Muscle of leg (tissue), 11 donors: ENCODE results near the gene MDM4. TPM values are rescaled to one million over a fixed set of nuclear protein-coding genes. Genes with fewer than 3 reads are reported as not detected.
"Not testable (repeated sequence)": the region's sequence is repeated elsewhere in the genome, so short reads cannot be mapped to it uniquely, and the experiment has no call there.

Experiments
- DNase-seq: peaks from one replicate; pipeline ENCODE4 v3.0.0; 2013
- H3K27ac ChIP-seq: one replicate; pipeline ENCODE4 v1.5.1; 2013; ENCODE audit warnings: mild to moderate bottlenecking, low read length, control low read depth
- H3K27me3 ChIP-seq: one replicate; pipeline ENCODE4 v1.6.1; 2013; ENCODE audit warnings: low read length; ENCODE audit not compliant: control insufficient read depth, insufficient read depth
- H3K36me3 ChIP-seq: one replicate; pipeline ENCODE4 v1.6.1; 2013; ENCODE audit warnings: low read length; ENCODE audit not compliant: control insufficient read depth, insufficient read depth
- H3K4me1 ChIP-seq: one replicate; pipeline ENCODE4 v1.6.1; 2013; ENCODE audit warnings: low read length; ENCODE audit not compliant: control insufficient read depth, insufficient read depth
- H3K4me3 ChIP-seq: one replicate; pipeline ENCODE4 v1.5.1; 2013; ENCODE audit warnings: low read length, control low read depth
- H3K9me3 ChIP-seq: replicated peaks from 2 replicates; pipeline ENCODE4 v1.6.1; 2013; ENCODE audit warnings: low read depth, low read length; ENCODE audit not compliant: control insufficient read depth
- WGBS: methylation state at CpG from one replicate; pipeline ENCODE4 v1.1.5; 2013; ENCODE audit warnings: missing lambda C conversion rate; ENCODE audit not compliant: insufficient coverage; 5-methylcytosine and 5-hydroxymethylcytosine counted together
- polyA plus RNA-seq, 8 donors: library from polyadenylated mRNA; unstranded; fragments of 120-200 nt; gene quantifications; one replicate each; pipeline versions ENCODE4 v1.2.1 to v1.2.3, GENCODE V29; 2013; ENCODE audit warnings: inconsistent platforms in 1 of 8, low replicate concordance in 1 of 8; ENCODE audit not compliant: insufficient read length in 8 of 8, insufficient read depth in 1 of 8
- total RNA-seq: library from RNA; stranded (reverse); fragments of 120-200 nt; gene quantifications from one replicate; pipeline ENCODE4 v1.2.4, GENCODE V29; 2013

The MDM4 gene
- total and polyA plus RNA-seq, 9 donors = 9.9 to 37.1 (median 23.8) TPM

DNA sequence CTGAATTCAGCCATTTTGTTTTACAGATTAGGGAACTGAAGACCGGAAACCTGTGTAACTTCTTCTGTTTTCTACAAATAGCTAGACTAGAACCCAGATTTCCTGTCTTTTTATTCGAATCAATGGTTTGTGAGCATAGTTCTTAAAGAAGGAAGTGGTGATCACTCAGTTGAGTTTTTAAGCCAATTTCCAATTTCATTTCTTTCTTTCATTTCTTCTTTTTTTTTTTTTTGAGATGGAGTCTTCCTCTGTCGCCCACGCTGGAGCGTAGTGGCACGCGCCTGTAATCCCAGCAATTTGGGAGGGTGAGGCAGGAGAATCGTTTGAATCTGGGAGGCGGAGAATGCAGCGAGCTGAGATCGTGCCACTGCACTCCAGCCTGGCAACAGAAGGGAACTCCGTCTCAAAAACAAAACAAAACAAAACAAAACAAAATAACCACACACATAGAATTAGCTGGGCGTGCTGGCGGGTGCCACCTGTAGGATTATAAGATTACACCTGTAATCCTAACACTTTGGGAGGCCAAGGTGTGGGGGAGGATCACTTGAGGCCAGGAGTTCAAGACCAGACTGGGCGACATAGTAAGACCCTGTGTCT, 3.0 kb upstream of the MDM4 start:
- H3K4me1 ChIP-seq = peaks cover 19% of the 10 kb centered on the region
- WGBS = no CpG with 5 or more reads among the region's 15 CpGs
- peak overlapping the region; percentile 29 for H3K27ac ChIP-seq
- DNase-seq = peak; percentile 71
- no peak overlapping the region for H3K4me3 ChIP-seq
- peaks cover 3% of the 10 kb centered on the region for H3K36me3 ChIP-seq
- H3K9me3 ChIP-seq = no peaks in the 10 kb centered on the region
- H3K27me3 ChIP-seq = no peaks in the 10 kb centered on the region

DNA sequence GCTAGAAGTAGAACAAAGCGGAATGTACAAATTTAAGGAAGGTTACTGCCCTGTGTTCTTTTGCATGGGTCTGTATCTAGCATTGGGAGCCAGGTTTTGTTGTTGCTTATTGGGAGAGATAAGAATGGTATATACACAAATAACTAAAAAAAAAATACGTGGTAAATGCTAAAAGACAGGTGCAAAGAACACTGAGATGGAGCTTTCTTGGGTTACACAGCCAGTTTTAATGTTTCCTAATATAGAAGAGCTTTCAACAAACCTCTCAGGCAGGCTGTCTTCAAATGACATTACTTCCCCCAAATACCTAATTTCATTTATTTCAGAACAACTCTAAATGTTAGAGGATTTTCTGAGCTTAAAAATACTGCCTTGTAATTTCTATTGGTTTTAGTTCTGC, 1.4 kb upstream of the MDM4 start:
- DNase-seq = no peak
- H3K4me3 ChIP-seq = no peak overlapping the region
- no peak overlapping the region for H3K27ac ChIP-seq
- peaks cover 19% of the 10 kb centered on the region for H3K4me1 ChIP-seq
- peaks cover 16% of the 10 kb centered on the region for H3K36me3 ChIP-seq
- H3K27me3 ChIP-seq = no peaks in the 10 kb centered on the region
- WGBS = no CpG with 5 or more reads among the region's 2 CpGs
- no peaks in the 10 kb centered on the region for H3K9me3 ChIP-seq

DNA sequence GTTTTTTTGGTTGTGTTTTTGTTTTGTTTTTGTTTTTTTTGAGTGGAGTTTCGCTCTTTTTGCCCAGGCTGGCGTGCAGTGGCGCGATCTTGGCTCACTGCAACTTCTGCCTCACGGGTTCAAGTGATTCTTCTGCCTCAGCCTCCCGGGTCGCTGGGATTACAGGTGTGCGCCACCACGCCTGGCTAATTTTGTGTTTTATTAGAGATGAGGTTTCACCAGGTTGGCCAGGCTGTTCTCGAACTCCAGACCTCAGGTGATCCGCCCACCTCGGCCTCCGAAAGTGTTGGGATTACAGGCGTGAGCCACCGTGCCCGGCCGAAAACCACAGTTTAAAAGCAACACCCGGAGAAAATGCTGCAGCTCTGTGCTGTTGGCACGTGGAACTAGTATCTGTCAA, 1.2 kb downstream of the MDM4 start:
- not testable (repeated sequence) for DNase-seq, H3K27me3 ChIP-seq, H3K9me3 ChIP-seq, H3K27ac ChIP-seq
- Histone ChIP-seq H3K36me3 (peaks cover 16% of the 10 kb centered on the region), H3K4me3 (peak overlapping the region; percentile 97), H3K4me1 (peaks cover 24% of the 10 kb centered on the region)
- WGBS = 90% methylated on average over 17 of the region's 19 CpGs

DNA sequence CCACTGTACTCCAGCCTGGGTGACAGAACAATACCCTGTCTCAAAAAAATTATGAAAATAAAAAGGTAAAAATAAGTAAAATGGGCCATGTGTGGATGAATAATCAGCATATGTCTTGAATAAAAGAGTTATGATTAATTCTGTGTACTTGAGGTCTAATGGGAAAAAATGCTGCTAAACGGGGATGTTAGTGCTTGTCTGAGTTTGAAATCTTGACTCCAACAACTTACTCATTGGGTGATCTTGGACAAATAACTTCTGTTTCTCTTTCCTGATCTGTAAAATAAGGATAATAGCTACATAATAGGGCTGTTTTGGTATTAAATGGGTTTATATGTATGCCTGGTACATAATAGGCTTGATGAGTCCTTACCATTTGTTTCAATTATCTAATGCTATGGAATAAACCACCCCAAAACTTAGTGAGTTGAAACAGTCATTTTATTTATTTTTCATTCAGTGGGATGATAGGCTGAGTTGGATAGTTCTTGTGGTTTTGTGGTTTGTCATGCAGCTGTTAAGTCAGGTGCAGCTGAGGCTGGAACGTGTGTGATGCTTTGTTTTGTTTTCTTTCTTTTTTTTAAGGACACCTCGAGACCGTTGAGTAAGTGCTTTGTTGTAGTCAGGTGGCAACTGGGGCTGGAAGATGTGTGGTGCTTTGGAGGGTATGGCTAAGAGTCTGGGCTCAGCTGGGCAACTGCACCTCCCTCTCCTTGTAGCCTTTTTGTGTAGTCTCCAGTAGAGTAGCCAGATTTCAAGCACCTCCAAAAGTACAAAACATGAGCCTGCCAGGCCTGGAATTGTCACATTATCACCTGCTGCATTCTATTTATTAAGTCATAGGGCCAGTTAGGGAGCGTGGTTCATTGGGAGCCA, 4.9 kb downstream of the MDM4 start:
- H3K4me1 ChIP-seq = peaks cover 18% of the 10 kb centered on the region
- H3K27ac ChIP-seq = no peak overlapping the region
- no peaks in the 10 kb centered on the region for H3K9me3 ChIP-seq
- H3K36me3 ChIP-seq = peaks cover 34% of the 10 kb centered on the region
- no peaks in the 10 kb centered on the region for H3K27me3 ChIP-seq
- DNase-seq = peak; percentile 40
- no peak overlapping the region for H3K4me3 ChIP-seq
- WGBS = 50% methylated on average over 1 of the region's 5 CpGs

DNA sequence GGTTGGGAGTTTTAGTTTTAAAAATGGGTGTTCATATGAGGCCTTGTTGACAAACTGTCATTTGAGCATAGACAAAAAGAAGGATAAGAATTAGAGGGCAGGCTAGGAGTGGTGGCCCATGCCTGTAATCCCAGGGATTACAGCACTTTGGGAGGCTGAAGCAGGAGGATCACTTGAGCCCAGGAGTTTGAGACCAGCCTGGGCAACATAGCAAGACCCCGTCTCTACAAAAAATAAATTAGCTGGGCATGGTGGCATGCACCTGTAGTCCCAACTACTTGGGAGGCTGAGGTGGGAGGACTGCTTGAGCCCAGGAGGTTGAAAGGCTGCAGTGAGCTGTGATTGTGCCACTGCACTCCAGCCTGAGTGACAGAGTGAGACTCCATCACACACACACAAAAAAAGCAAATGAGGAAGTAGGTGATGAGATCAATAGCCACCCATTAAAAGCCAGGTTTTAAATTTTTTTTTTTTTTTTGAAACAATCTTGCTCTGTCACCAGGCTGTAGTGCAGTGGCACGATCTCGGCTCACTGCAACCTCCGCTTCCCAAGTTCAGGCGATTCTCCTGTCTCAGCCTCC, 5.8 kb downstream of the MDM4 start:
- not testable (repeated sequence) for H3K27ac ChIP-seq, H3K9me3 ChIP-seq, DNase-seq, H3K27me3 ChIP-seq, H3K4me3 ChIP-seq
- peaks cover 15% of the 10 kb centered on the region for H3K4me1 ChIP-seq
- WGBS = no CpG with 5 or more reads among the region's 5 CpGs
- peaks cover 43% of the 10 kb centered on the region for H3K36me3 ChIP-seq

DNA sequence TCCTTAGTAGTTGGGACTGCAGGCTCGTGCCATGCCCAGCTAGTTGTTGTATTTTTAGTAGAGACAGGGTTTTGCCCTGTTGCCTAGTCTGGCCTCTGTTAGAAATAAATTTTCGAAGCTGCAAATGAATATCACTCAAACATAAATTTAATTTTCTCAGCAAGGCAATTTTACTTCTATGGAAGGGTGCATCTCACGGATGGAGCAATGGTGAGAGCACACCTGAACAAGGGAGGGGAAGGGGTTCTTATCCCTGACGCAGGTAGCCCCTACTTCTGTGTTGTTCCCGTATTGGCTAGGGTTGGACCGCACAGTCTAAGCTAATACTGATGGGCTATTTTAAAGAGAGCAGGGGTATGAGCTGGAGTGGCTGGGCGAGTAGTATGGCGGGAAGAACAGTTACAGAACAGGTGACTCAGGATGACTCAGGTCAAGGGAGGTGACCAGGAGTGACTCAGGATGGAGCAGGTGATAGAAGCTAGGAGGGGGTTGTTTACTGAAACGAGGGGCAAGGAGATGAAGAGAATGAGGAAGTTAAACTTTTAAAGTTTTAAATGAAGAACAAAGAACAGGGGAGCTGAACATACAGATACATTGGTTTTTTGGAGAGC, 7.5 kb downstream of the MDM4 start:
- H3K27ac ChIP-seq = no peak overlapping the region
- H3K4me3 ChIP-seq = no peak overlapping the region
- no peak for DNase-seq
- peaks cover 47% of the 10 kb centered on the region for H3K36me3 ChIP-seq
- peaks cover 5% of the 10 kb centered on the region for H3K4me1 ChIP-seq
- no peaks in the 10 kb centered on the region for H3K27me3 ChIP-seq
- no peaks in the 10 kb centered on the region for H3K9me3 ChIP-seq
- WGBS = 97% methylated on average over 6 of the region's 9 CpGs

DNA sequence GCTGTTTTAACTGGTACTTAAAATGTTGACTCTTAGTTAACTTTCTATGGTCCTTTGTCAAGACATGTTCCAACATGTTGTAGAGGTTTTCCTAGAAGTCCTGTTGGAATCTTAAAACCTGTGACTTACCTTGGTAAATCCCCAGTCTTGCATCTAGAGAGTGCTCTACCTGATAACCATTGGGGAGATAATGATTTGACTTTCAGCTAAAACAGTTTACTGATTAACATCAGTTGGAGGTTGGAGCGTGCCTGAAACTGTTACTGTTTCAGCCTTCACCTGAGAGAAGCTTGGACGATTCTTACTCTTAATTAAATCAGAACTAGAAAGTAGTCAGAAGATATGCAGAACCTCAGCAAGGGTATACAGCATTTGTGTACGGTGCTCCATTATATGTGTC, 8.8 kb downstream of the MDM4 start:
- H3K27me3 ChIP-seq = no peaks in the 10 kb centered on the region
- H3K9me3 ChIP-seq = no peaks in the 10 kb centered on the region
- peaks cover 5% of the 10 kb centered on the region for H3K4me1 ChIP-seq
- no peak for DNase-seq
- 100% methylated on average over 1 of the region's 3 CpGs for WGBS
- peaks cover 51% of the 10 kb centered on the region for H3K36me3 ChIP-seq
- H3K27ac ChIP-seq = no peak overlapping the region
- no peak overlapping the region for H3K4me3 ChIP-seq

DNA sequence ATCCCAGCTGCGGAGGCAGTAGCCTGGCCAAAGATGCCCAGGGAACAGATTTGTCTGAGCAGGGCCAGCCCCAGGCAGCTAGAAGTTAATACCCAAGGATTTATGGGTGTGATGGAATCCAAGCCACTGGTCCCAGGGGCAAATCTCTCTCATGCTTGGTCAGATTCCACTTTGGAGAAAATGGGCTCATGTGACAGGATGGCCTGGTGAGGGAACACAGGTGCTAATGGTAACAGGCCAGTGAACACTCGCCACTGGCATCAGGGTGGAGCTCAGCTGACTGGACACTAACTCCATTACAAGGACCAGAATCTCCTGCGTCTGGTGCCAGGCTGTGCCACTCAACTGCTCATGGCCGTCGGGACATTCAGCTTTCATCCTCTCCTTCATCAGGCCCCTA, 12.0 kb downstream of the MDM4 start:
- no peaks in the 10 kb centered on the region for H3K9me3 ChIP-seq
- no peaks in the 10 kb centered on the region for H3K27me3 ChIP-seq
- H3K36me3 ChIP-seq = peaks cover 66% of the 10 kb centered on the region
- no peak overlapping the region for H3K27ac ChIP-seq
- no peak for DNase-seq
- H3K4me3 ChIP-seq = no peak overlapping the region
- WGBS = 96% methylated on average over 3 of the region's 5 CpGs
- H3K4me1 ChIP-seq = no peaks in the 10 kb centered on the region

DNA sequence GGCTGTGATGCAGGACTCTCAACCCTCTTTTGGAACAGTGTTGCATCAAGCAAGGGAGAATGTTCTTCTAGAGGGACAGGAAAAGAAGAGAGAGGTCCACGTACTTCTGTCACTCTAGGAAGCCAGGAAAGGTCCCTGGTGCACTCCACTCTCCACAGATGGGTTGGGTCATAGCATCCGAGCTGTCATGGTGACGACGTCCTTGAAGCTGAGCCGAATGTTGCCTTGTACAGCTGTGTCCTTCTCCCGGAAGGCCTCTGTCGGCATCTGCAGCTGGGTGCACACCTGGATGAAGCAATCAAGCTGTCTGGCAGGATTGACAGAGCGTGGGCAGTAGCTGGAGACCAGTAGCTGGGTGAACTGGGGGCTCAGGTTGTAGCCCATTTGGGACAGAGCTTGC, 12.5 kb downstream of the MDM4 start:
- peaks cover 63% of the 10 kb centered on the region for H3K36me3 ChIP-seq
- H3K4me1 ChIP-seq = no peaks in the 10 kb centered on the region
- DNase-seq = no peak
- no peak overlapping the region for H3K4me3 ChIP-seq
- H3K9me3 ChIP-seq = no peaks in the 10 kb centered on the region
- WGBS = 73% methylated on average over 8 of the region's 8 CpGs
- no peak overlapping the region for H3K27ac ChIP-seq
- H3K27me3 ChIP-seq = no peaks in the 10 kb centered on the region

DNA sequence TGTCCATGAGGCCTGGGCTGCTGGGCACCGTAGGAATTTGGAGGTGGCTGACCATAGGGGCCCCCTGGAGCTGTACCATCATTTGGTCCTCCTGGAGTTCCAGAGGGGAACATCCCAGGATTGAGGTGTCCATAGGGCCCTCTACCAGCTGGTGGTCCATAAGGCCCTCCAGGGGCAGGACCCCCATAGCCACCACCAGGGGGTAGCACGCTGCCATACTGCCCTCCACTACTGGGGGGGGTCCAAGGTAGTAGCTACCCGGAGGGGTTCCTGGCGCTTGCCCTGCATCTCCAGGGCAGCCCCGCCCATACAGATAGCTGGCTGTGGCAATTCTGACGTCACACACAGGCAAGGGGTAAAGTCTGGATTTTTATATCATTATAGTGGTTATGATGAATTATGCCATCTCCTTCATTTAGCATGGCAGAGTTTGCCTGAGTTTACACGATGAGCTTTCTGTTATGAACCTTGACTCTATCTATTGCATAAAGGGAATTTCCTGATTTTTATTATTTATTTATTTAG, 13.2 kb downstream of the MDM4 start:
- 100% methylated on average over 1 of the region's 7 CpGs for WGBS
- Histone ChIP-seq H3K4me3 (no peak overlapping the region), H3K27me3 (no peaks in the 10 kb centered on the region), H3K36me3 (peaks cover 63% of the 10 kb centered on the region), H3K9me3 (no peaks in the 10 kb centered on the region), H3K4me1 (no peaks in the 10 kb centered on the region), H3K27ac (no peak overlapping the region)
- no peak for DNase-seq
